NCI-H748 (cell line): ENCODE measurements around the gene OXNAD1.

Experiments used
- DNase-seq: peaks from one replicate; lab custom pipeline; 2025; ENCODE audit not compliant: unreplicated experiment; lab: John Stamatoyannopoulos, UW

The OXNAD1 gene

GRCh38 chr3:16354291-16354690 lies 89.3 kb downstream of the OXNAD1 start:
- DNase-seq, result no peak
